Measurements from ENCODE around the gene TBC1D2B. TPM values are rescaled to one million over a fixed set of nuclear protein-coding genes. Genes with fewer than 3 reads are reported as not detected.
A peak's percentile ranks its signal among the peaks of the same experiment; 100 is the strongest.

TBC1D2B gene
- 49.6 TPM for total RNA-seq (ENCODE audit: insufficient read depth, low replicate concordance)

GRCh38 chr15:78077053-78077870, at the start of gene TBC1D2B:
TBC1D2B (minus strand) TSS chr15:78077711; CDS start chr15:78077652, 59 bp downstream.
- peak; percentile 64 for DNase-seq (ENCODE audit: low spot score)

DNA sequence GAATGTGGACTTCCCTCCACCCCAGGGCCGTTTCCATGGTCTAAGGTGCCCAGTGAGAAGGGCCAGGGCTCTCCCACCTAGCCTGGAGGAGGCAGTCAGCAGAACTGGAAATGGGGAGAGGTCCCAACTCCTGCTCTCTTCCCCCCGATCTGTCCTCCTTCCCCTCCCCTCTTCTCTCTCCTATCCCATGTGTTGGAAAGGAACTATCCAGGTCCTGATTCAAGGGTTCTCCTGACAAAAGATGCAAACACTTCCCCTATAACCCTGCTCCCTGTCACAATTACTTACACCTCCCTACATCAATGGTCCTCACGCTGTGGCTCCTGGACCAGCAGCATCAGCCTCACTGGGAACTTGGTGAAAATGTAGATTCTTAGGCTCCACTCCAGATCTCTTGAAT, 47.8 kb upstream of the TBC1D2B start:
- DNase-seq (ENCODE audit: low spot score): no peak

DNA sequence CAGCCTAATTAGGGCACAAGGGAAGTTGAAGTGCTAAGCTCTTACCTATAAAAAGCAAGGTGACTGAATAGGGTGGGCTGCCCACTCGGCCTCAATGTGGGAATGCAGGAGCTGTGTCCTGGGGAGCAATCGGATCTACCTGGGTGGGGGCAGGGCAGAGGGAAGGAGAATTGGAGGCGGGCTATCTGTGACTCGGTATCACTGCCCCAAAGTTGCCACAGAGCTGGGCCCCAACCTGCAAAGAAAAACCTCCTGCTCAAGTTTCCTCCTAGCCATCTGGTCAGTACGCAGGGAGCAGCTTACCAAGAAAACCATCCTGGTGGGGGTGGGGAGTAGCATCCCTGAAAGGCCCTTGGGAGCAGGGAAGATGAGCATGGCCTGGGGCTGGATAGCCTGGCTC, 43.0 kb upstream of the TBC1D2B start:
- no peak for DNase-seq (ENCODE audit: low spot score)

DNA sequence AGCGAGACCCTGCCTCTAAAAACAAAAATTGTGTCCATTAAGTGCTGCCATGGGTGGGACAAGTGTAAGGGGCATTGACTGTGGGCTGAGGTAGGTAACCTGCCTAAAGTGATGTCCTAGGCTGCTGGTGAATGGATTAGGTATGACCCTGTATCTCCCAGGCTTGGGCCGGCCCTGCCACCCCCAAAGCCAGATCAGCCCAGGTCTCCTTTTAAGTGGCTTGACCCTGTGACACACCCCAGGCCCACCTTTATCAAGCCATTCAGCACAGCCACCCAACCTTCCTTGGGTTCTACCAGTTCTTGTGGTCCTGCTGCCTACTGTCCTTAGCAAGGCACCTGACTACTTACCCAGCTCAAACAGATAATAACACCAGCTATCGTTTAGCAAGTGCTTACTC, 35.0 kb upstream of the TBC1D2B start:
- DNase-seq (ENCODE audit: low spot score): no peak

DNA sequence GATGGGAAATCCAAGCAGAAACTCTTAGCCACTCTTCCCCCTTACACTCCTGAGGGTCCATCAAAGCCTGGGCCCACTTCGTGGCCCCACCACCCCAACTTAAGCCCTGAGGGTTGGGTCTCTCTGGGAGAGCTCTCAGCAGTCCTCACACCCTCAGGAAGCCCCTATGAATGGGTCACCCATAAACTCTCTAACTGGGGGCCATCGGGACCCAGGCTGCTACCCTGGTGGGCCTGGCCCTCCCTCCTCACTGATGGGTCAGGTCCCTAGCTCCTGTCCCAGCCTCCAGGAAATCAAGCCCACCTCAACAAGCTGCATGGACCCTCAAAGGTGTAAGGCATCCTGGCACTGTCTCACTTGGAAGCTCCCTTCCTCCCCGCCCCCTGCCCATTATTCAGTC, 34.3 kb upstream of the TBC1D2B start:
- DNase-seq (ENCODE audit: low spot score): no peak

DNA sequence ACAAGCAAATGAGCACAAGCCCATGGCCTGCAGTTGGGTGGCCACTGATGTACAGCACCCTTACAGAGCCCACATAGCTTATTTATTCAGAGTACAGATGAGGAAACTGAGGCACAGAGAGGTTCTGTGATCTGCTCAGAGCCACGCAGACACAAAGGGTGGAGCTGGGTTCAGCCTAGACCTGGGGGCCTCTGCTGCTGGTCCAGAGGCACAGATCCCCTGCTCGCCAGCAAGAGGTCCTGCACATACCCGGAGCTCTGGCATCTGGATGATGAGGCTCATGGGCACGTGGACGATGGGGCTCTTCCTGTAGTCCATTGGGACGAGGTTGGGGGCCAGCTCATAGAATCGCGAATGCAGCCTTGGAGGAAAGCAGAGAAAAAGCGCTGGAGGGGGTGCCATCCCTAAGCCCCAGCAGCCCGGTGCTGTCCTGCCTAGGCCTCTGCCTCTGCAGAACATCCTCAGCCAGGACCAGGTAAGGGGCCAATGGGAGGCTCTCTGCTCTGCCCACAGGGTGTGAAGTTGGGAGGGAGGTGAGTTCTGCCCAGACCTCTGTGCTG, 33.5 kb upstream of the TBC1D2B start:
- no peak for DNase-seq (ENCODE audit: low spot score)

DNA sequence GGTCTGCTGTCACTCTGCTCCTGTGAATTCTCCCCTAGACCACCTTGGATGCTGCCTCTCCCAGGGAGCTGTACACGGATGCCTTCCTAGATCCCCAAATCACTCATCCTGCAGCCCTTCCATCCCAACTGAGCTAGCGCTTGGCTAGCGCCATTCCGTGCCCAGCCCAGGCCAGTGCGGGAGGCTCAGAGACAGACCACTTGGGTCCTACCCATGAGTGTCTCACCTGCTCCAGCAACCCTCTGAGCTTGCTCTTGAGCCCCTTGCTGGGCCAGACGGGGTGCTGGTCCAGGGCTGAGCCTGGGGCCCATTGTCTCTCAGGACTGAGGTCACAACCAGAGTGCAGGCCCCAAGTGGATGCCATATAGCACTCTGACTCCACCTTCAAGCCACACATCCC, 32.6 kb upstream of the TBC1D2B start:
- DNase-seq (ENCODE audit: low spot score): no peak

DNA sequence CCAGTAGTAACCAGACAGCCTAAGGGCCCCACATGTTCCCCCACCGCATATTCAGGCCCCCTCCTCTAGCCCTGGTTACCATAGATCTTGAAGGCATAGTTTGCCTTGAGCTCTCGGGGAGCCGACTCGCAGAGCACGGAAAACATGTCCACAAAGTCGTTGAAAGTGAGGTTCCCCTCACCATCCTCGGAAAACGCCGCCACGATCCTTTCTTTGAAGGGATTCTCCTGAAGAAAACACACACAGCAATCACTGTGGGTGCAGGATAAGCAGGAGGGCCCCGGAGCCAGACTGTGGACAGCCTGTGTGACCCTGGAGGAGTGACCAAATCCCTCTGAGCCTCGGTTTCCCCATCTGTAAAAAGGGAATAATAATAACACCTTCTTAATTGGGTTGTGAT, 31.6 kb upstream of the TBC1D2B start:
- DNase-seq (ENCODE audit: low spot score): no peak

GRCh38 chr15:78108300-78109084, 31.0 kb upstream of the TBC1D2B start:
- peak; percentile 87 for DNase-seq (ENCODE audit: low spot score)

DNA sequence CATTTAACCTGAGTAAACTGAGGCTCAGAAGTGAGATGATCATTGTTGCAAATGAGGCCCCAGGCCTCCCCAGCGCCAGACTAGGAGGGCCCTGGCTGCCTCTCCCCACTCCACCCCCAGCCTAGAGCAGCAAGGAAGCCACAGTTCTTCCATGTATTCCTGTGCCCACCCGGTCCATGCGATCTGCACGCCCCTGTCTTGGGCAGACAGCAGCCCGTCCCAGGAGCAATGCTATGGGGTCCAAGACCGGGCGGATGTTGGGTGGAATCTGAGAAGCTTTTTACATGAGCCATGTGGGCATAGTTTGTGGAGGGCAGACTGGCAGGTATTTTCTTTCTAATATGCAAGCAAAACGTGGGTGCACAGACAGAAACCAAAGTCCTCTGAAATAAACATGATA, 30.0 kb upstream of the TBC1D2B start:
- no peak for DNase-seq (ENCODE audit: low spot score)

DNA sequence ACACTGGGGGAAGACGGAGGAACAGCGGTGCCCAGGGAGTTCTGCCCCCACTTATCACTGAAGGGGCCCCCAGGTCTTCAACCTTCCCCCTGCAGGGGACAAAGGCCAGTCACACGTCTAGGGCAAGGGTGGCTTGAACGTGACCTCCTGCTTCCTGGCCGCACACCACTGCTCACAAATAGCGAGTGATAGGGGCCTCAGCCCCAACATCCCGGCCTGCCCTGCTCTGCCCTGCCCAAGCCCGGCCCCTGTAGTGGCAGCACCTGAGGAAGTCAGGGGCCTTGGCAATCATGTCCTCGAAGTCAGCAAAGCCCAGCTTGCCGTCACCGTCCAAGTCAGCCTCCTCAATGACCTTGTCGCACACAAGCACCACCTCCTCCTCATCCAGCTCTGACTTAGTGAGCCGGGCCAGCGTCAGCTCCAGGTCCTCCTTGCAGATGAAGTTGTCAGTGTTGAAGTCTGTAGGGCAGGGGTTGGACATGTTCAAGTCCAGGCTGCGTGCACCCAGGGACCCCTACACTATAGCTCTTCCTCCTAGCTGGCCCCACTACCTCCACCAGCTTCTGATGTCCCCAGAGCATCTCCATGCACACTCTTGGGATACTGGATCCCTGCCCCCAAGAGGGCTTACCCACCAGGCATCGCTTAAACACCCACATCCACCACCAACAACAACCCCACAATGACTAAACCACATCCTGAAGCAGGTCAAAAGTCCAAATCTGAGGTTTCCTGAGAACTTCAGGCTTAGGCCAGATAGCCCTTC, 28.1 kb upstream of the TBC1D2B start:
- DNase-seq (ENCODE audit: low spot score): no peak

- no peak for DNase-seq (ENCODE audit: low spot score)
Measured at GRCh38 chr15:78104566-78105475, 27.3 kb upstream of the TBC1D2B start.

GRCh38 chr15:78104119-78104479, 26.6 kb upstream of the TBC1D2B start:
- no peak for DNase-seq (ENCODE audit: low spot score)

- peak; percentile 35 for DNase-seq (ENCODE audit: low spot score)
Measured at GRCh38 chr15:78103406-78104118, 26.1 kb upstream of the TBC1D2B start.

GRCh38 chr15:78102741-78103140, 25.2 kb upstream of the TBC1D2B start:
- no peak for DNase-seq (ENCODE audit: low spot score)

GRCh38 chr15:78102211-78102610, 24.7 kb upstream of the TBC1D2B start:
- DNase-seq (ENCODE audit: low spot score): no peak

- DNase-seq (ENCODE audit: low spot score): no peak
Measured at GRCh38 chr15:78101423-78102105, 24.1 kb upstream of the TBC1D2B start.

DNA sequence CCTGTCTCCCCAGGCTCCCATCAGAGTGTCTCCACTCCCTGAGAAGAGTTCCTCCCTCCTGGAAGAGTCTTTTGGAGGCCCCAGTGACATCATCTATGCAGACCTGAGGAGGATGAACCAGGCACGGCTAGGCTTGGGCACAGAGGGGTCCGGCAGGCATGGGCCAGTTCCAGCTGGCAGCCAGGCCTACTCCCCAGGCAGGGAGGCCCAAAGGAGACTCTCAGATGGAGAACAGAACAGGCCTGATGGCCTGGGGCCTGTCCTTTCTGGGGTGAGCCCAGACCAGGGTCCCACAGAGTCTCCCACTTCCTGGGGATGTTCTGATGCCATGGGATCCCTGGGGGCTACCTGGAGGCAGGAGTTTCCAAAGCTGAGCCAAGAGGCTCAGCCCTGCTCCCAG, 23.4 kb upstream of the TBC1D2B start:
- no peak for DNase-seq (ENCODE audit: low spot score)

GRCh38 chr15:78098131-78098755, 20.7 kb upstream of the TBC1D2B start:
- no peak for DNase-seq (ENCODE audit: low spot score)

Data from umbilical cord (tissue), 2 donors.